Measurements from ENCODE around the gene PAM. TPM values are rescaled to one million over a fixed set of nuclear protein-coding genes. Genes with fewer than 3 reads are reported as not detected.
"Not testable (repeated sequence)": the region's sequence is repeated elsewhere in the genome, so short reads cannot be mapped to it uniquely, and the experiment has no call there.

PAM gene
- polyA plus RNA-seq, 1 donor (not counting 4 experiments of a cell fraction or from before 2014, with no cell fraction given) = 149 TPM

DNA sequence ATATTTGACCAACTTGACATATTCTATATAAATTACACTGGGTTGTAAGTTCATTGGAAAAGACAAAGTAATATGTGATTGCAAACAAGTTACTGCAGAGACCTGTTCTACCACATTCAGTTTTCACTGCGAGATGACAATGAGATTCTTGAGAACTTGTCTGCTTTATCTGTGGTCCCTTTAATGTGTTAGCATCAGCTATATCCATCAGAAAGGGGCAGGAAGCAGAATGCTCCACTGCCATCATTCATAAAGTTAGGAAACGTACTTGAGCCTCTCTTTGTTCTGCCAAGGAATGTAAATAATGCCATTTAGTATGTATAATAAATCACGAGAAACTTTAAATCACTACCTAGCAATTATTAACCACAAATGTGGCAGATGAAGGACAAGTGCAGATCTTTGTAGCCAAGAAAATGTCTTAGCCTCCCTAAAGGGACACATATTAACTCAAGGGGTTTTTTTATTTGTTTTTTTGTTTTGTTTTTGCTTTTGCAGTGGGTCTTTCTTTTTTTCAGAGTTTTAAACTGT, 305.4 kb downstream of the PAM start:
- H2AFZ ChIP-seq (ENCODE audit: control insufficient read depth, low read length) = no peak overlapping the region
- TF ChIP-seq EZH2 (IDR thresholded peaks at IDR 0.05; ENCODE audit: low read length) = no peak
- TF ChIP-seq, protein P1, sequence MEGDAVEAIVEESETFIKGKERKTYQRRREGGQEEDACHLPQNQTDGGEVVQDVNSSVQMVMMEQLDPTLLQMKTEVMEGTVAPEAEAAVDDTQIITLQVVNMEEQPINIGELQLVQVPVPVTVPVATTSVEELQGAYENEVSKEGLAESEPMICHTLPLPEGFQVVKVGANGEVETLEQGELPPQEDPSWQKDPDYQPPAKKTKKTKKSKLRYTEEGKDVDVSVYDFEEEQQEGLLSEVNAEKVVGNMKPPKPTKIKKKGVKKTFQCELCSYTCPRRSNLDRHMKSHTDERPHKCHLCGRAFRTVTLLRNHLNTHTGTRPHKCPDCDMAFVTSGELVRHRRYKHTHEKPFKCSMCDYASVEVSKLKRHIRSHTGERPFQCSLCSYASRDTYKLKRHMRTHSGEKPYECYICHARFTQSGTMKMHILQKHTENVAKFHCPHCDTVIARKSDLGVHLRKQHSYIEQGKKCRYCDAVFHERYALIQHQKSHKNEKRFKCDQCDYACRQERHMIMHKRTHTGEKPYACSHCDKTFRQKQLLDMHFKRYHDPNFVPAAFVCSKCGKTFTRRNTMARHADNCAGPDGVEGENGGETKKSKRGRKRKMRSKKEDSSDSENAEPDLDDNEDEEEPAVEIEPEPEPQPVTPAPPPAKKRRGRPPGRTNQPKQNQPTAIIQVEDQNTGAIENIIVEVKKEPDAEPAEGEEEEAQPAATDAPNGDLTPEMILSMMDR (optimal IDR thresholded peaks at IDR 0.05 in 1 of 3, IDR thresholded peaks at IDR 0.05 in 1 of 3, conservative IDR thresholded peaks at IDR 0.05 in 1 of 3; ENCODE audit: extremely low read depth in 1 of 3, insufficient read depth in 2 of 3, low read length in 3 of 3) = no peak
- FAIRE-seq (no peak), DNase-seq (ENCODE audit: low read depth, low spot score) (no peak)
- no peaks in the 10 kb centered on the region for H3K9me1 ChIP-seq (ENCODE audit: control insufficient read depth, extremely low read depth, insufficient read depth, low read length)
- H3K9ac ChIP-seq (ENCODE audit: control insufficient read depth, extremely low read depth, insufficient read depth, low read length) = no peak overlapping the region
- H3K9me3 ChIP-seq (ENCODE audit: control insufficient read depth, low read depth, low read length) = no peaks in the 10 kb centered on the region
- H3K4me1 ChIP-seq (ENCODE audit: control insufficient read depth, extremely low read depth, insufficient read depth, low read length) = no peaks in the 10 kb centered on the region
- no peak overlapping the region for H3K27ac ChIP-seq (ENCODE audit: control insufficient read depth, insufficient read depth, low read length)
- dilution Hi-C loops (cut with MboI; ENCODE audit: extremely low pct_ligation_motif_present, low sequenced_read_pairs) = no loop called here
- H3K4me3 ChIP-seq (ENCODE audit: control insufficient read depth in 2 of 3, extremely low read depth in 1 of 3, insufficient read depth in 2 of 3, low read depth in 1 of 3, low read length in 3 of 3) = no peak overlapping the region
- H3K36me3 ChIP-seq (ENCODE audit: control insufficient read depth in 2 of 2, extremely low read depth in 1 of 2, insufficient read depth in 2 of 2, low read length in 2 of 2) = no peaks in the 10 kb centered on the region
- no peak overlapping the region for H3K4me2 ChIP-seq (ENCODE audit: control insufficient read depth, extremely low read depth, insufficient read depth, low read depth, low read length)
- no peaks in the 10 kb centered on the region for H3K27me3 ChIP-seq (ENCODE audit: control insufficient read depth, extremely low read depth, insufficient read depth, low read length)
- H4K20me1 ChIP-seq (ENCODE audit: control insufficient read depth, extremely low read depth, insufficient read depth, low read length) = no peaks in the 10 kb centered on the region
- no peaks in the 10 kb centered on the region for H3K79me2 ChIP-seq (ENCODE audit: control insufficient read depth, insufficient read depth, low read length)

DNA sequence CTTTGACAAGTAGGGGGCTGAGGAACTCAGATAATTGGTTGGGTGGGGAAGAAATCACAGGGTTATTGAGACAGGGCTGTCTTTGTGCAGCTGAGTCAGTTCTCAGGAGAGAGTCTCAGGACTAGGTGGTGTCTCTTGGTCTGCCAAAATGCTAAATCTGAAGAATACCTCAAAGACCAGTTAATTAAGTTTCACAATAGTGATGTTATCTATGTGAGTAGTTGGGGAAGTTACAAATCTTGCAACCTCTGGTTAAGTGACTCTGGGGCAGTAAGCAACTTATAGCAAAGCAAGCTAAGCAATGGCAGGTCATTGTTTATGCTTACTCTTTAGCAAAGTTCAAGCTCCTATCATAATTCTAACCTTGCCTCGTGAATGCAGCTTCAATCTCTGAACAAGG, 311.2 kb downstream of the PAM start:
- no peaks in the 10 kb centered on the region for H3K36me3 ChIP-seq (ENCODE audit: control insufficient read depth in 2 of 2, extremely low read depth in 1 of 2, insufficient read depth in 2 of 2, low read length in 2 of 2)
- dilution Hi-C loops (cut with MboI; ENCODE audit: extremely low pct_ligation_motif_present, low sequenced_read_pairs) = no loop called here
- H3K4me3 ChIP-seq (ENCODE audit: control insufficient read depth in 2 of 3, extremely low read depth in 1 of 3, insufficient read depth in 2 of 3, low read depth in 1 of 3, low read length in 3 of 3) = no peak overlapping the region
- no peaks in the 10 kb centered on the region for H3K9me3 ChIP-seq (ENCODE audit: control insufficient read depth, low read depth, low read length)
- H3K79me2 ChIP-seq (ENCODE audit: control insufficient read depth, insufficient read depth, low read length) = no peaks in the 10 kb centered on the region
- no peak overlapping the region for H2AFZ ChIP-seq (ENCODE audit: control insufficient read depth, low read length)
- TF ChIP-seq, protein P1 (optimal IDR thresholded peaks at IDR 0.05 in 1 of 3, IDR thresholded peaks at IDR 0.05 in 1 of 3, conservative IDR thresholded peaks at IDR 0.05 in 1 of 3; ENCODE audit: extremely low read depth in 1 of 3, insufficient read depth in 2 of 3, low read length in 3 of 3) = no peak
- no peak for TF ChIP-seq EZH2 (IDR thresholded peaks at IDR 0.05; ENCODE audit: low read length)
- no peak overlapping the region for H3K27ac ChIP-seq (ENCODE audit: control insufficient read depth, insufficient read depth, low read length)
- no peaks in the 10 kb centered on the region for H3K4me1 ChIP-seq (ENCODE audit: control insufficient read depth, extremely low read depth, insufficient read depth, low read length)
- no peak overlapping the region for H3K9ac ChIP-seq (ENCODE audit: control insufficient read depth, extremely low read depth, insufficient read depth, low read length)
- FAIRE-seq (no peak), DNase-seq (ENCODE audit: low read depth, low spot score) (no peak)
- no peak overlapping the region for H3K4me2 ChIP-seq (ENCODE audit: control insufficient read depth, extremely low read depth, insufficient read depth, low read depth, low read length)
- H4K20me1 ChIP-seq (ENCODE audit: control insufficient read depth, extremely low read depth, insufficient read depth, low read length) = no peaks in the 10 kb centered on the region
- no peaks in the 10 kb centered on the region for H3K9me1 ChIP-seq (ENCODE audit: control insufficient read depth, extremely low read depth, insufficient read depth, low read length)
- no peaks in the 10 kb centered on the region for H3K27me3 ChIP-seq (ENCODE audit: control insufficient read depth, extremely low read depth, insufficient read depth, low read length)

DNA sequence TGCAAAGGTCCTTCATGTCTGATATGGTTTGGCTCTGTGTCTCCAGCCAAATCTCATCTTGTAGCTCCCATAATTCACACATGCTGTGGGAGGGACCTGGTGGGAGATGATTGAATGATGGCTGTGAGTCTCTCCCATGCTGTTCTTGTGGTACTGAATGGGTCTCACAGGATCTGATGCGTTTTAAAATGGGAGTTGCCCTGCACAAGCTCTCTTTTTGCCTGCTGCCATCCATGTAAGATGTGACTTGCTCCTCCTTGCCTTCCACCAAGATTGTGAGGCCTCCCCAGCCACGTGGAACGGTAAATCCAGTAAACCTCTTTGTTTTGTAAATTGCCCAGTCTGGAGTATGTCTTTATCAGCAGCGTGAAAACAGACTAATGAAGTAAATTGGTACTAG, 318.4 kb downstream of the PAM start:
- H4K20me1 ChIP-seq (ENCODE audit: control insufficient read depth, extremely low read depth, insufficient read depth, low read length); H3K4me1 ChIP-seq (ENCODE audit: control insufficient read depth, extremely low read depth, insufficient read depth, low read length); H2AFZ ChIP-seq (ENCODE audit: control insufficient read depth, low read length); H3K9ac ChIP-seq (ENCODE audit: control insufficient read depth, extremely low read depth, insufficient read depth, low read length); FAIRE-seq; H3K4me2 ChIP-seq (ENCODE audit: control insufficient read depth, extremely low read depth, insufficient read depth, low read depth, low read length); H3K27ac ChIP-seq (ENCODE audit: control insufficient read depth, insufficient read depth, low read length); H3K27me3 ChIP-seq (ENCODE audit: control insufficient read depth, extremely low read depth, insufficient read depth, low read length); H3K4me3 ChIP-seq (ENCODE audit: control insufficient read depth in 2 of 3, extremely low read depth in 1 of 3, insufficient read depth in 2 of 3, low read depth in 1 of 3, low read length in 3 of 3); H3K9me3 ChIP-seq (ENCODE audit: control insufficient read depth, low read depth, low read length); H3K79me2 ChIP-seq (ENCODE audit: control insufficient read depth, insufficient read depth, low read length); DNase-seq (ENCODE audit: low read depth, low spot score); H3K36me3 ChIP-seq (ENCODE audit: control insufficient read depth in 2 of 2, extremely low read depth in 1 of 2, insufficient read depth in 2 of 2, low read length in 2 of 2); dilution Hi-C loops (cut with MboI; ENCODE audit: extremely low pct_ligation_motif_present, low sequenced_read_pairs); H3K9me1 ChIP-seq (ENCODE audit: control insufficient read depth, extremely low read depth, insufficient read depth, low read length): not testable (repeated sequence)
